ENCODE data around the gene CTNNA3. TPM values are rescaled to one million over a fixed set of nuclear protein-coding genes. Genes with fewer than 3 reads are reported as not detected.

Gene CTNNA3
- total RNA-seq, 1 donor from 2014 or later, result under 0.01 TPM

- H3K36me3 ChIP-seq, result no peaks in the 10 kb centered on the region
- no peak for DNase-seq (ENCODE audit: low spot score in 2 of 2)
- no peaks in the 10 kb centered on the region for H3K27me3 ChIP-seq
- H3K4me3 ChIP-seq, result peak overlapping the region in 1 of 2 donors; percentile 22
- TF ChIP-seq, protein P1, sequence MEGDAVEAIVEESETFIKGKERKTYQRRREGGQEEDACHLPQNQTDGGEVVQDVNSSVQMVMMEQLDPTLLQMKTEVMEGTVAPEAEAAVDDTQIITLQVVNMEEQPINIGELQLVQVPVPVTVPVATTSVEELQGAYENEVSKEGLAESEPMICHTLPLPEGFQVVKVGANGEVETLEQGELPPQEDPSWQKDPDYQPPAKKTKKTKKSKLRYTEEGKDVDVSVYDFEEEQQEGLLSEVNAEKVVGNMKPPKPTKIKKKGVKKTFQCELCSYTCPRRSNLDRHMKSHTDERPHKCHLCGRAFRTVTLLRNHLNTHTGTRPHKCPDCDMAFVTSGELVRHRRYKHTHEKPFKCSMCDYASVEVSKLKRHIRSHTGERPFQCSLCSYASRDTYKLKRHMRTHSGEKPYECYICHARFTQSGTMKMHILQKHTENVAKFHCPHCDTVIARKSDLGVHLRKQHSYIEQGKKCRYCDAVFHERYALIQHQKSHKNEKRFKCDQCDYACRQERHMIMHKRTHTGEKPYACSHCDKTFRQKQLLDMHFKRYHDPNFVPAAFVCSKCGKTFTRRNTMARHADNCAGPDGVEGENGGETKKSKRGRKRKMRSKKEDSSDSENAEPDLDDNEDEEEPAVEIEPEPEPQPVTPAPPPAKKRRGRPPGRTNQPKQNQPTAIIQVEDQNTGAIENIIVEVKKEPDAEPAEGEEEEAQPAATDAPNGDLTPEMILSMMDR (IDR thresholded peaks at IDR 0.05), result no peak
- H3K27ac ChIP-seq, result no peak overlapping the region
- H3K4me1 ChIP-seq, result peaks cover 0 to 5% of the 10 kb centered on the region in 2 donors
- no peaks in the 10 kb centered on the region for H3K9me3 ChIP-seq
- intact Hi-C loops (cut with DNase I), result no loop called here
Observed at GRCh38 chr10:66927251-66927935, 768.6 kb downstream of the CTNNA3 start.

- intact Hi-C loops (cut with DNase I), result no loop called here
Observed at GRCh38 chr10:66926841-66927240, 769.2 kb downstream of the CTNNA3 start.

GRCh38 chr10:66925896-66926715, 769.9 kb downstream of the CTNNA3 start, which contains the start of gene LRRTM3:
LRRTM3 (plus strand) TSS chr10:66926036.
- H3K36me3 ChIP-seq, result no peaks in the 10 kb centered on the region
- intact Hi-C loops (cut with DNase I), result no loop called here
- peak within 1 kb of the TSS in 1 of 2 donors; percentile 16 for H3K4me3 ChIP-seq

More at GRCh38 chr10:66926841-66927240, 769.2 kb downstream of the CTNNA3 start:
- Histone ChIP-seq H3K36me3 (no peaks in the 10 kb centered on the region), H3K27me3 (no peaks in the 10 kb centered on the region), H3K4me1 (peaks cover 0 to 5% of the 10 kb centered on the region in 2 donors), H3K4me3 (no peak overlapping the region), H3K9me3 (no peaks in the 10 kb centered on the region), H3K27ac (no peak overlapping the region)
- TF ChIP-seq, protein P1 (IDR thresholded peaks at IDR 0.05), result no peak
- no peak for DNase-seq (ENCODE audit: low spot score in 2 of 2)

GRCh38 chr10:66925373-66925772, 770.6 kb downstream of the CTNNA3 start:
- Histone ChIP-seq H3K9me3 (no peaks in the 10 kb centered on the region), H3K36me3 (no peaks in the 10 kb centered on the region), H3K27me3 (no peaks in the 10 kb centered on the region), H3K27ac (no peak overlapping the region), H3K4me3 (no peak overlapping the region), H3K4me1 (peaks cover 0 to 5% of the 10 kb centered on the region in 2 donors)
- TF ChIP-seq, protein P1 (IDR thresholded peaks at IDR 0.05), result no peak
- DNase-seq (ENCODE audit: low spot score in 2 of 2), result no peak
- intact Hi-C loops (cut with DNase I), result no loop called here

More at GRCh38 chr10:66925896-66926715, 769.9 kb downstream of the CTNNA3 start, which contains the start of gene LRRTM3:
- H3K4me1 ChIP-seq, result peaks cover 0 to 5% of the 10 kb centered on the region in 2 donors
- TF ChIP-seq, protein P1 (IDR thresholded peaks at IDR 0.05), result peak in 2 of 3 experiments; percentile 45 to 56
- no peak within 1 kb of the TSS for H3K27ac ChIP-seq
- H3K9me3 ChIP-seq, result no peaks in the 10 kb centered on the region
- no peak for DNase-seq (ENCODE audit: low spot score in 2 of 2)
- no peaks in the 10 kb centered on the region for H3K27me3 ChIP-seq

GRCh38 chr10:66924674-66925345, 771.2 kb downstream of the CTNNA3 start:
- no peak overlapping the region for H3K4me3 ChIP-seq
- DNase-seq (ENCODE audit: low spot score in 2 of 2), result no peak
- H3K4me1 ChIP-seq, result peaks cover 0 to 5% of the 10 kb centered on the region in 2 donors
- H3K9me3 ChIP-seq, result no peaks in the 10 kb centered on the region
- intact Hi-C loops (cut with DNase I), result no loop called here
- H3K36me3 ChIP-seq, result no peaks in the 10 kb centered on the region
- no peak overlapping the region for H3K27ac ChIP-seq
- no peaks in the 10 kb centered on the region for H3K27me3 ChIP-seq
- TF ChIP-seq, protein P1 (IDR thresholded peaks at IDR 0.05), result no peak

Data from ascending aorta (tissue), 2 donors.